Suprapubic skin (tissue), 4 donors: ENCODE data around the gene CD8A.

Experiments
- POLR2A ChIP-seq, 2 donors: fragments of 450-650 bp; IDR thresholded peaks; one replicate each; pipeline ENCODE4 v1.6.1; 2017; ENCODE audit warnings: antibody characterized with exemption in 2 of 2, mild to moderate bottlenecking in 2 of 2, moderate library complexity in 2 of 2
- POLR2AphosphoS5 ChIP-seq, 3 donors: sonication (generic); formaldehyde crosslinking; IDR thresholded peaks; one replicate each; pipeline ENCODE4 v1.6.1; 2017; ENCODE audit warnings: antibody characterized with exemption in 3 of 3

GRCh38 chr2:86809481-86810121 is 18.9 kb upstream of the CD8A start:
- TF ChIP-seq POLR2A (IDR thresholded peaks at IDR 0.05) (no peak), POLR2AphosphoS5 (IDR thresholded peaks at IDR 0.05) (no peak)
